K562 (cell line): ENCODE results near the gene NCR1. TPM values are rescaled to one million over a fixed set of nuclear protein-coding genes. Genes with fewer than 3 reads are reported as not detected.

Experiments
- CBFA2T3 ChIP-seq: fragments of 450-650 bp; IDR thresholded peaks from 2 replicates; pipeline ENCODE4 v1.6.1; 2017
- CBX2 ChIP-seq: fragments of 200-600 bp; sonication (generic); IDR thresholded peaks from one replicate; pipeline ENCODE4 v1.6.1; 2012; ENCODE audit warnings: mild to moderate bottlenecking, low read length, inconsistent platforms; ENCODE audit not compliant: insufficient read depth, poor library complexity, severe bottlenecking
- DPF2 ChIP-seq: fragments of 450-650 bp; IDR thresholded peaks from 2 replicates; pipeline ENCODE4 v1.6.1; 2016
- EP300 ChIP-seq: IDR thresholded peaks from 2 replicates; pipeline ENCODE4 v1.6.1; 2012; ENCODE audit warnings: low read length, improper control_type of control experiment
- FOXK2 ChIP-seq, 2 experiments: fragments of 450-650 bp; IDR thresholded peaks in 1 of 2; conservative IDR thresholded peaks in 1 of 2; 2 replicates each; pipeline ENCODE4 v1.6.1; 2016; ENCODE audit warnings: low read depth in 2 of 2, mild to moderate bottlenecking in 1 of 2
- NCOR1 ChIP-seq: fragments of 450-650 bp; IDR thresholded peaks from 2 replicates; pipeline ENCODE4 v1.6.1; 2016; ENCODE audit warnings: mild to moderate bottlenecking, moderate library complexity
- NFIC ChIP-seq: fragments of 450-650 bp; IDR thresholded peaks from 2 replicates; pipeline ENCODE4 v1.6.1; 2017; ENCODE audit warnings: mild to moderate bottlenecking, inconsistent platforms
- PRDM10 ChIP-seq: fragments of 450-650 bp; IDR thresholded peaks from 2 replicates; pipeline ENCODE4 v1.6.1; 2018; ENCODE audit not compliant: partially characterized antibody
- RB1 ChIP-seq: fragments of 450-650 bp; IDR thresholded peaks from 2 replicates; pipeline ENCODE4 v1.6.1; 2017; ENCODE audit warnings: low read depth, mild to moderate bottlenecking
- RFX1 ChIP-seq: fragments of 450-650 bp; IDR thresholded peaks from 2 replicates; pipeline ENCODE4 v1.6.1; 2016; ENCODE audit warnings: mild to moderate bottlenecking, moderate library complexity
- TCFL5 ChIP-seq: fragments of 250-450 bp; sonication (Bioruptor Pico); conservative IDR thresholded peaks from 2 replicates; pipeline ENCODE4 v1.6.1; 2021; ENCODE audit warnings: mild to moderate bottlenecking, moderate library complexity, matching md5 sums
- U2AF1 ChIP-seq: fragments of 200-400 bp; formaldehyde crosslinking; optimal IDR thresholded peaks from 2 replicates; pipeline ENCODE3; 2017; ENCODE audit warnings: mild to moderate bottlenecking, low read depth, low read length, moderate library complexity
- YY1 ChIP-seq, 3 experiments: IDR thresholded peaks; 2 replicates each; pipeline ENCODE4 v1.6.1; 2011; ENCODE audit warnings: low read length in 2 of 3, mild to moderate bottlenecking in 2 of 3, moderate library complexity in 2 of 3, borderline replicate concordance in 1 of 3, control low read depth in 1 of 3, low read depth in 1 of 3; ENCODE audit not compliant: insufficient read depth in 3 of 3, insufficient replicate concordance in 2 of 3, control insufficient read depth in 1 of 3, insufficient read length in 1 of 3; ENCODE audit errors: extremely low read depth in 1 of 3
- ZNF311 ChIP-seq: fragments of 250-450 bp; sonication (Bioruptor Pico); IDR thresholded peaks from 2 replicates; pipeline ENCODE4 v1.4.0; 2020; ENCODE audit warnings: mild to moderate bottlenecking, moderate library complexity
- ZNF318 ChIP-seq, 2 experiments: fragments of 450-650 bp; IDR thresholded peaks; 2 replicates each; pipeline ENCODE4 v1.6.1; 2016; ENCODE audit warnings: mild to moderate bottlenecking in 2 of 2, borderline replicate concordance in 1 of 2, low read depth in 1 of 2, moderate library complexity in 1 of 2
- ZNF408 ChIP-seq: fragments of 250-450 bp; sonication (Bioruptor Pico); IDR thresholded peaks from 2 replicates; pipeline ENCODE4 v1.4.0; 2020; ENCODE audit warnings: low read depth, mild to moderate bottlenecking, moderate library complexity
- ZNF431 ChIP-seq: sonication (generic); formaldehyde crosslinking; IDR thresholded peaks from 2 replicates; pipeline ENCODE4 v1.8.0; 2022; ENCODE audit warnings: mild to moderate bottlenecking, missing genetic modification reagents
- polyA plus RNA-seq, 8 experiments: library from polyadenylated mRNA; depleted of rRNA in 4 of 8; stranded (reverse) in 5 of 8; unstranded in 3 of 8; fragments of >200 nt; fragmentation: Nextera tagmentation in 2 of 8; fragmentation: Illumina TruSeq in 1 of 8; extraction: Ambion mirVana in 2 of 8; extraction: Trizol in 1 of 8; gene quantifications; 2 replicates each; pipeline versions ENCODE4 v1.2.1 to v1.2.3, GENCODE V29; 2011 to 2014; ENCODE audit warnings: inconsistent platforms in 1 of 8, missing spikeins in 1 of 8
- total RNA-seq, 7 experiments: library from RNA; depleted of rRNA in 6 of 7; stranded (reverse); fragments of >200 nt in 6 of 7; fragmentation: Illumina TruSeq in 2 of 7; extraction: Trizol in 2 of 7; gene quantifications; 2 replicates each; pipeline versions ENCODE4 v1.2.1 to v1.2.3, GENCODE V29; 2011 to 2021; ENCODE audit warnings: low replicate concordance in 1 of 7

Gene NCR1
- total and polyA plus RNA-seq, 9 of the 15 experiments (the other 6 are each of a cell fraction or from before 2014, with no cell fraction given): 0.25 to 3.1 (median 1.2) TPM

GRCh38 chr19:54905421-54905802 is 536 bp upstream of the NCR1 start (continued):
- no peak for TF ChIP-seq PRDM10
- TF ChIP-seq ZNF431: no peak
- TF ChIP-seq EP300: peak; percentile 32; the same call in 1 of the 2 replicates
- no peak for TF ChIP-seq TCFL5 (CRISPR knock-in tag)
- no peak for TF ChIP-seq RB1
- peak; percentile 76 for TF ChIP-seq CBFA2T3
- TF ChIP-seq FOXK2 (conservative IDR thresholded peaks at IDR 0.05 in 1 of 2, IDR thresholded peaks at IDR 0.05 in 1 of 2; ENCODE audit: low read depth in 2 of 2): 0 out of 4 replicates have a peak, but pooled peaks of 1 of the 2 experiments have one; percentile 26
- TF ChIP-seq NFIC: peak; percentile 28; the same call in 1 of the 2 replicates
- TF ChIP-seq CBX2: no peak
- TF ChIP-seq YY1 (IDR thresholded peaks at IDR 0.05; ENCODE audit: borderline replicate concordance in 1 of 3, control insufficient read depth in 1 of 3, extremely low read depth in 1 of 3, insufficient read depth in 3 of 3, insufficient read length in 1 of 3, insufficient replicate concordance in 2 of 3, low read depth in 1 of 3, low read length in 2 of 3): no peak
- TF ChIP-seq NCOR1: 0 out of 2 replicates have a peak, but pooled peaks have one; percentile 53
- TF ChIP-seq RFX1: no peak
- peak; percentile 57 for TF ChIP-seq DPF2
- no peak for TF ChIP-seq ZNF318 (IDR thresholded peaks at IDR 0.05; ENCODE audit: borderline replicate concordance in 1 of 2, low read depth in 1 of 2)
- TF ChIP-seq U2AF1: no peak
- no peak for TF ChIP-seq ZNF408 (CRISPR knock-in tag)
- TF ChIP-seq ZNF311: no peak
